Ascending aorta (tissue), 2 donors: Measurements from ENCODE around the gene ATP9A. TPM values are rescaled to one million over a fixed set of nuclear protein-coding genes. Genes with fewer than 3 reads are reported as not detected.
A peak's percentile ranks its signal among the peaks of the same experiment; 100 is the strongest.

ENCODE experiments used
- DNase-seq, 2 donors: peaks; one replicate each; pipeline ENCODE4 v3.0.0-alpha.2; 2019; ENCODE audit warnings: low spot score in 2 of 2
- H3K27ac ChIP-seq, 2 donors: fragments of 200-600 bp; sonication (generic); one replicate each; pipeline ENCODE4 v1.5.1; 2016 to 2017; ENCODE audit warnings: mild to moderate bottlenecking in 1 of 2
- H3K27me3 ChIP-seq: fragments of 200-600 bp; sonication (generic); one replicate; pipeline ENCODE4 v1.5.1; 2017
- H3K36me3 ChIP-seq, 2 donors: fragments of 200-600 bp; sonication (generic); one replicate each; pipeline ENCODE4 v1.5.1; 2016
- H3K4me1 ChIP-seq, 2 donors: fragments of 200-600 bp; sonication (generic); one replicate each; pipeline ENCODE4 v1.5.1; 2016 to 2017; ENCODE audit warnings: mild to moderate bottlenecking in 1 of 2
- H3K4me3 ChIP-seq, 2 donors: fragments of 200-600 bp; sonication (generic); one replicate each; pipeline ENCODE4 v1.5.1; 2016 to 2017; ENCODE audit warnings: mild to moderate bottlenecking in 1 of 2
- H3K9me3 ChIP-seq, 2 donors: fragments of 200-600 bp; sonication (generic); one replicate each; pipeline ENCODE4 v1.5.1; 2016
- CTCF ChIP-seq, 3 experiments: fragments of 200-600 bp in 2 of 3; fragments of 450-650 bp in 1 of 3; sonication (generic) in 2 of 3; IDR thresholded peaks; one replicate each; pipeline ENCODE4 v1.5.1; 2016 to 2019; ENCODE audit warnings: antibody characterized with exemption in 3 of 3, mild to moderate bottlenecking in 1 of 3, moderate library complexity in 1 of 3
- intact Hi-C: fragments of 100-400 bp; cut with DNase I; formaldehyde crosslinking; loops from one replicate; pipeline ENCODE4 v1.15.1; 2023
- total RNA-seq: library from RNA; depleted of rRNA; stranded (reverse); fragments of >200 nt; gene quantifications from one replicate; pipeline ENCODE4 v1.1.0, GENCODE V29; 2016

Gene ATP9A
- total RNA-seq, 1 donor from 2014 or later: 14.5 TPM

DNA sequence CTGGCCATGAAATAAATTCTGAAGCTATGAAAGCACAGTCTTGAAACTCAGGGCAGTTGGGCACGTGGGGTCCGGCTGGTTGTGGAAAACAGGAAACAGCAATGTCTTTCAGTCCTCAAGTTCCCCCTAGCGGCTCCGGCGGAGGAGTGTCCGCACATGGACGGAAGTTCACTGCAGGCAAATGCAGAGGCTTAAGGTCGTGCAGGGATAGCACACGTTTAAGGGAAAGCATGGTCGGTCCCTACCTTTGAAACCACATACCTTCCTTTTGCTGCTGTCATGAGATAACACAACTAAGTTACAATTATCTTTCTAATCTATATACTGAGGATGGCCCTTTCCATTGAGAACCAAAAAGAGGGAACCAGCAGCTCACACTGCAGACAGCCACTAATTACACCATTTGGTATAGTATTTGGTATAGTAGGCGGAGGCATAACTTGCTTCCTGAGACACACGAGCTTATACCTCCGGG lies 173.1 kb downstream of the ATP9A start:
- H3K27ac ChIP-seq: peak overlapping the region; percentile 6 to 66
- intact Hi-C loops: loop anchor here (1.0 to 10.0 kb wide), 5 partner anchors 24 to 608 kb away; no protein-coding TSS in a partner anchor
- DNase-seq: peak; percentile 74 to 95
- H3K4me1 ChIP-seq: peaks cover 0 to 13% of the 10 kb centered on the region in 2 donors
- TF ChIP-seq CTCF (IDR thresholded peaks at IDR 0.05): peak; percentile 85 to 90 (median 85)
- H3K4me3 ChIP-seq: no peak overlapping the region
- no peaks in the 10 kb centered on the region for H3K9me3 ChIP-seq
- H3K27me3 ChIP-seq: no peaks in the 10 kb centered on the region
- H3K36me3 ChIP-seq: peaks cover 0 to 18% of the 10 kb centered on the region in 2 donors

DNA sequence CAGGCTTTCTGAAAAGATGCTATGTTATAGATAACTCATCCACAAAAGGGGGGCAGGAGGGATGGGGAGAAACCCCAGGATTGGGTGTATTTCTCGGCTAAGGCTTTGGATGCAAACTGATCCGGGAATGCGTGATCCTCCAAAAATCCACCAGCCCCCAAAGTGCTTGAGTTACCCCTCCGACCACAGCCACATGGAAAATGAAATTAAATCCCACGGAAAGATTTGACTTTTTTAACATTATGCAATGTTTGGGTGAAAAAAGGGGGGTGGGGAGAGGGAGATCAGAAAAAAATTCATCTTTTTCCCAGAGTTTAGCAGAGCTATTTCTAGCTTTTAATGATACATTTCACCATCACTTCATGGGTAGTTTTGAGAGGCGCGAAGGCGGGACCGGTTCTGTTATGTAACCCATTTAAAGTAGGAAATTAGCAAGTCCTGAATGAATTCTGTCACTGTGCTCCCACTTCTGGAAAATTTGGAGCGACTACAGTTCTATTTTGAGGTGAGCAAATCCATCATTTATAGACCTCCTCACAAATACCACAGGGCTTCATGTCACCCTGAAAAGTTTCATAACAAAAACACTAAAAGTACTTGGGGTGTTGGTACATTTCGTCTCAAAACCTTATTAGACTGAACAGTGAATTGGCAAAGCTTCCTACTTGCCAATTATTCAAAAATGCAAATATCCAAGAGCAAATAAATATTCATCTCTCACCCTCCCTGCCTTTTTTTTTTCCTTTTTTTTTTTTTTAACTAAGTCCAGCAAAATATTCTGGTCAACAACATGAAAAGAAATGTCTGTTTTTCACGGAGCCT lies 173.7 kb downstream of the ATP9A start:
- H3K4me1 ChIP-seq: peaks cover 0 to 13% of the 10 kb centered on the region in 2 donors
- no peak overlapping the region for H3K4me3 ChIP-seq
- H3K9me3 ChIP-seq: no peaks in the 10 kb centered on the region
- peak in 1 of 2 donors; percentile 80 for DNase-seq
- peak overlapping the region; percentile 63 to 66 for H3K27ac ChIP-seq
- H3K27me3 ChIP-seq: no peaks in the 10 kb centered on the region
- intact Hi-C loops: loop anchor here (1.0 to 10.0 kb wide), 7 partner anchors 24 to 607 kb away; partner anchors contain the start of gene NFATC2
- no peak for TF ChIP-seq CTCF (IDR thresholded peaks at IDR 0.05)
- peaks cover 0 to 13% of the 10 kb centered on the region in 2 donors for H3K36me3 ChIP-seq

DNA sequence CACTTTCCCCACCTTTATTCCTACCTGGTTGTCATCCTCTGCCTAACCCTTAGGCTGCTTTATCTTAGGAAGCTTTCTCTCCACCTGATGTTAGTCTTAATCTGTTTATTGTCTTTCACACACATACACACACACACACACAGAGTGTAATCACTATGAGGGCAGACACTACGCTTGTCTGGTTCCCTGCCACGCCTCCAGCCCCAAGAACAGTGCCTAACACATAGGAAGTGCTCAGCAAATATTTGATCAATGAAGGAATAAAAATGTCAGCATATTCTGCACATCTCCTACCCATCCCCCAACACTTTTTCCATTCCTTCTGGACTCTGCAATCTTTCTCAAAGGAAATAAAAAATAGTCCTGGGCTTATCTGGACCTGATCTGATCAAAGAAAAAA lies 174.6 kb downstream of the ATP9A start:
- peaks cover 0 to 13% of the 10 kb centered on the region in 2 donors for H3K4me1 ChIP-seq
- intact Hi-C loops: loop anchor here (5.0 to 10.0 kb wide), 2 partner anchors 51 to 149 kb away; partner anchors contain the start of gene NFATC2
- H3K9me3 ChIP-seq: no peaks in the 10 kb centered on the region
- no peaks in the 10 kb centered on the region for H3K27me3 ChIP-seq
- DNase-seq: no peak
- TF ChIP-seq CTCF (IDR thresholded peaks at IDR 0.05): no peak
- peak overlapping the region in 1 of 2 donors; percentile 66 for H3K27ac ChIP-seq
- H3K36me3 ChIP-seq: peaks cover 0 to 6% of the 10 kb centered on the region in 2 donors
- H3K4me3 ChIP-seq: no peak overlapping the region

GRCh38 chr20:51592564-51592963 lies 175.6 kb downstream of the ATP9A start:
- no peak for TF ChIP-seq CTCF (IDR thresholded peaks at IDR 0.05)
- intact Hi-C loops: loop anchor here (5.0 to 10.0 kb wide), 2 partner anchors 50 to 148 kb away; partner anchors contain the start of gene NFATC2

GRCh38 chr20:51591871-51592270 lies 176.3 kb downstream of the ATP9A start:
- Histone ChIP-seq H3K27me3 (no peaks in the 10 kb centered on the region), H3K4me1 (peaks cover 0 to 13% of the 10 kb centered on the region in 2 donors), H3K36me3 (no peaks in the 10 kb centered on the region), H3K9me3 (no peaks in the 10 kb centered on the region), H3K4me3 (no peak overlapping the region), H3K27ac (no peak overlapping the region)
- TF ChIP-seq CTCF (IDR thresholded peaks at IDR 0.05): no peak
- no peak for DNase-seq
- intact Hi-C loops: loop anchor here (5.0 to 10.0 kb wide), 2 partner anchors 50 to 147 kb away; partner anchors contain the start of gene NFATC2

More at GRCh38 chr20:51592564-51592963, 175.6 kb downstream of the ATP9A start:
- no peaks in the 10 kb centered on the region for H3K27me3 ChIP-seq
- no peak overlapping the region for H3K27ac ChIP-seq
- no peaks in the 10 kb centered on the region for H3K9me3 ChIP-seq
- no peak for DNase-seq
- H3K4me1 ChIP-seq: peaks cover 0 to 13% of the 10 kb centered on the region in 2 donors
- no peak overlapping the region for H3K4me3 ChIP-seq
- peaks cover 0 to under 1% of the 10 kb centered on the region in 2 donors for H3K36me3 ChIP-seq
